Esophagus (tissue), 2 donors: ENCODE data around the gene SLFN12L. TPM values are rescaled to one million over a fixed set of nuclear protein-coding genes. Genes with fewer than 3 reads are reported as not detected.

Experiments
- H3K27ac ChIP-seq, 2 donors: one replicate each; pipeline ENCODE4 v1.5.1; 2013; ENCODE audit warnings: low read depth in 2 of 2, mild to moderate bottlenecking in 2 of 2, inconsistent platforms in 1 of 2, low read length in 1 of 2, moderate library complexity in 1 of 2
- H3K27me3 ChIP-seq, 2 donors: one replicate each; pipeline ENCODE4 v1.6.1; 2013; ENCODE audit warnings: low read length in 2 of 2, control low read depth in 1 of 2, mild to moderate bottlenecking in 1 of 2; ENCODE audit not compliant: insufficient read depth in 2 of 2, control insufficient read depth in 1 of 2
- H3K36me3 ChIP-seq, 2 donors: one replicate each; pipeline ENCODE4 v1.6.1; 2013; ENCODE audit warnings: low read length in 1 of 2; ENCODE audit not compliant: control insufficient read depth in 2 of 2, insufficient read depth in 2 of 2
- H3K4me1 ChIP-seq, 2 donors: one replicate each; pipeline ENCODE4 v1.6.1; 2013; ENCODE audit warnings: low read length in 1 of 2; ENCODE audit not compliant: control insufficient read depth in 2 of 2, insufficient read depth in 2 of 2
- H3K4me3 ChIP-seq, 2 donors: one replicate each; pipeline ENCODE4 v1.5.1; 2013; ENCODE audit warnings: low read length in 2 of 2, mild to moderate bottlenecking in 2 of 2, low read depth in 1 of 2, moderate library complexity in 1 of 2
- H3K9me3 ChIP-seq, 2 donors: one replicate each; pipeline ENCODE4 v1.6.1; 2013; ENCODE audit warnings: mild to moderate bottlenecking in 2 of 2, low read depth in 1 of 2, low read length in 1 of 2, moderate library complexity in 1 of 2; ENCODE audit not compliant: control insufficient read depth in 2 of 2, insufficient read depth in 1 of 2
- WGBS, 2 donors: extraction: QIAGEN DNeasy Blood & Tissue Kit; methylation state at CpG; one replicate each; pipeline ENCODE4 v1.1.7; 2013; 5-methylcytosine and 5-hydroxymethylcytosine counted together
- polyA plus RNA-seq, 2 donors: library from polyadenylated mRNA; stranded (reverse); fragments of 200-250 nt; gene quantifications; one replicate each; pipeline ENCODE4 v1.2.3, GENCODE V29; 2013
- donor health status: healthy with polysubstance abuse.
- donor health status: Bipolar disorder and iron deficiency.

Gene SLFN12L
- under 1 TPM; 0.25 to 0.55 TPM for polyA plus RNA-seq

DNA sequence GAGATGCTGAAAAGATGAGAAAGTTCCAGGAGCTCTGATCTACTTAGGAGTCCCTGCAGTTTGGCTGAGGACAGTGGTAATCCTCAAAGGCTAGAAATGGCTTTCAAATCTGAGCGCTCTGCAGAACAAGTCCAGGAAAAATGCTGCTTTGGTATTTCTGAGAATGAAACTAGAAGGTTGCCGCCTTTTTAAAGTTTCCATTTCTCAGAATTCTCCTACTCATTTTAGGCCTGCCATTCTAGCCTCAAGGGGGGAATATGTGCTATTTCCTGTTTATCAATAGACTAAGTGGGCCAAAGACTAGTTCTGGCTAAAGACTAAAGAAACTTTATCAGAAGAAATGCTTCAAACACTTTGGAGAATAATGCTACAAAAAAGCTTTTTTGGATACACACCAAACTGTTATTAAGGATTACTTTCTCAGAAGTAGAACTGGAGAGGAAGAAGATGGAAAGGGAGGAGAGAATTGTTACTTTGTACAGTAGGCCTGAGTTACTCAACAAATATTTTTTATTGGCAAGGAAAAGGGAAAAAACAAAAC lies at the start of gene SLFN12L:
TSS of gene SLFN12L (minus strand) at position 78 of the 541 bp plus-strand sequence. CDS start 15,314 bp downstream, outside the sequence.
- Histone ChIP-seq H3K36me3 (no peaks in the 10 kb centered on the region), H3K4me3 (peak within 1 kb of the TSS in 1 of 2 donors; percentile 13), H3K27ac (peak within 1 kb of the TSS; percentile 17 to 25), H3K9me3 (no peaks in the 10 kb centered on the region), H3K27me3 (no peaks in the 10 kb centered on the region), H3K4me1 (no peaks in the 10 kb centered on the region)
- WGBS, 2 donors, result 26 to 28% methylated on average over 2 of the region's 2 CpGs

DNA sequence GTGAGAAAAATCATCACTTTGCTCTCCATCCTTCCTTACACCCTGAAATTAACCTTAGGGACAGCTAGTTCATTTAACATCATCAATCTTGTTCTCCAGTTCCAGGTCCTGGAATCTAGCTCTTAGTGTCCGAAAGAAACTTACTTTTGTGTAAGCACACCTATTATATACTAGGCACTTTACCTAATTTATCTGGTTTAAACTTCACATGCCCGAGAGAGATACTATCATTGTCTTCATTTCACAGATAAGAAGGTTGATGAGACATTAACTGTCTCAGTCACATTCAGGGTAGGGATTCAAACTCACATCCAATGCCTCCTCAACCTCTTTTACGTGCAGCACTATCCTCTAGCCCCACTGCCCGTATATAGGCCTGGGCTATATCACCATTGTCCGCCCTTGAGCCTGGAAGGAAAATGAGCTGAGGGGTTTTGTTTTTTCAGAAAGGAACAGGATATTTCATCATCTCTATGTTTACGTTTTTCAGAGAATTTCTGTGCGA lies 49.1 kb upstream of the SLFN12L start:
- no peaks in the 10 kb centered on the region for H3K4me1 ChIP-seq
- H3K27ac ChIP-seq, result peak overlapping the region; percentile 86 to 96
- no peaks in the 10 kb centered on the region for H3K27me3 ChIP-seq
- no peaks in the 10 kb centered on the region for H3K36me3 ChIP-seq
- H3K9me3 ChIP-seq, result no peaks in the 10 kb centered on the region
- peak overlapping the region; percentile 72 to 92 for H3K4me3 ChIP-seq
- WGBS, 2 donors, result 31 to 32% methylated on average over 7 of the region's 7 CpGs

DNA sequence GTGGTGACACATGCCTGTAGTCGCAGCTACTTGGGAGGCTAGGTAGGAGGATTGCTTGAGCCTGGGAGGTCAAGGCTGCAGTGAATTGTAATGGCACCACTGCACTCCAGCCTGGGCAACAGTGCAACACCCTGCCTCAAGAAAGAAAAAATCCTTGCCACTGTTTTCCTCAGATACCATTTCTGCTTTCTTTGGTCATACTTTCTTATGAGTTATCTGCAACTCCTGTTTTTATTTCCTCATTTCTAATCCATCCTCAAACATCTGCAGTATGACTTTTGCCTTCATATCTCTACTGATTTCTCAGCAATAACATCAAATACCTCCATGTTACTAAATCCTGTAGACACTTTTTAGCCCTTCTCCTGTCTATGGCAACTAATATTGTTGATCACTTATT lies 46.6 kb upstream of the SLFN12L start:
- WGBS, 2 donors, result 76 to 83% methylated on average over 1 of the region's 1 CpG
- H3K27me3 ChIP-seq, result no peaks in the 10 kb centered on the region
- no peaks in the 10 kb centered on the region for H3K4me1 ChIP-seq
- H3K9me3 ChIP-seq, result no peaks in the 10 kb centered on the region
- no peak overlapping the region for H3K4me3 ChIP-seq
- H3K27ac ChIP-seq, result no peak overlapping the region
- no peaks in the 10 kb centered on the region for H3K36me3 ChIP-seq

DNA sequence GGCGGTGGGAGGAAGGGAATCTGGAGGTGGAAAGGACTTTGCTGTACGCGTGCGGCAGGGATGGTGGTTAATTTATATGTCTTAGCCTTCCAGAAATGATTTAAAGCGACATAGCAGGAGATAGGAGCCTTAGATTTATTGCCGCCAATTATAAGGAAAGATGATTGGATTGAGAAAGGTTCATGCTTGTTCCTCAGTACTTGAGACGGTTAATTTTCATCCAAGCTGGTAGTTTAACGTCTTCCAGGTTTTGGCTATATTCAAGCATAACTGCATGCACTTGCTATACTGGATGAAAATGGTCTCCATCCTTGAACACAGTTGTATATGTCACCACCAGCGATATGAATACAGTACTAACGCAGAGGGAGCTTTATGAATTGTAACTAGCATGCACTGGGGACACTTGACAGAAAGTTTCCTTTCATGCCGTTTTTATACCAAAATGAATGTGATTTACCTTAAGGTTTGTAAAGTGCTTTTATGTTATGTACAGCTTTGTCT lies 41.5 kb upstream of the SLFN12L start:
- H3K9me3 ChIP-seq, result no peaks in the 10 kb centered on the region
- peak overlapping the region; percentile 84 to 85 for H3K27ac ChIP-seq
- H3K36me3 ChIP-seq, result no peaks in the 10 kb centered on the region
- H3K4me3 ChIP-seq, result peak overlapping the region; percentile 71 to 76
- H3K27me3 ChIP-seq, result no peaks in the 10 kb centered on the region
- 3% methylated on average over 11 of the region's 11 CpGs for whole genome bisulfite sequencing, 2 donors
- H3K4me1 ChIP-seq, result no peaks in the 10 kb centered on the region

- Histone ChIP-seq H3K27ac (peak within 1 kb of the TSS; percentile 84 to 85), H3K9me3 (no peaks in the 10 kb centered on the region), H3K4me1 (no peaks in the 10 kb centered on the region), H3K27me3 (no peaks in the 10 kb centered on the region), H3K4me3 (peak within 1 kb of the TSS; percentile 71 to 76), H3K36me3 (no peaks in the 10 kb centered on the region)
- 1% methylated on average over 44 to 45 of the region's 45 CpGs for WGBS, 2 donors
These were observed 40.9 kb upstream of the SLFN12L start, which contains the start of gene PEX12 for GRCh38 chr17:35578197-35578928. Gene PEX12 (minus strand): TSS chr17:35578571. CDS start chr17:35578021, 550 bp downstream.

- Histone ChIP-seq H3K4me1 (no peaks in the 10 kb centered on the region), H3K27me3 (no peaks in the 10 kb centered on the region), H3K36me3 (no peaks in the 10 kb centered on the region), H3K9me3 (no peaks in the 10 kb centered on the region), H3K4me3 (peak overlapping the region; percentile 71 to 76), H3K27ac (peak overlapping the region; percentile 84 to 85)
- 2% methylated on average over 8 of the region's 8 CpGs for WGBS, 2 donors
These were observed 40.3 kb upstream of the SLFN12L start for GRCh38 chr17:35577830-35578196.

DNA sequence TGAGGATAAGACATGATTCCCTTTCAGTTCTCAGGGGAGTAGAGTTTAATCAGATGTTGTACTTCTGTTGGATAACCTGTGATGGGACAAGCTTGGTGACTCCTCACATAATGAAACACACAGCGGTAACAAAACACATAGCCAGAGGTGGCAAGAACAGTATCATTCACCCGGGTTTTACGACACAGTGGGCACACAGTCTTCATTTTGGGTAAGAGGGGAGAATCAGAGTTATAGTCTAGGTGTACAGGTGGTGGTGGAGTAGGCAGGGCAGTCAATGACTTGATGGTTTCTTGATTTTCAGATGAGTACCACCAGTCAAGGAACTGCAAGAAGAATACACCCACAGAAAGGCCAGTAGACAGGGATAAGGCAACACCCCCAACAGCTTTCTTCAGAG lies 38.3 kb upstream of the SLFN12L start:
- Histone ChIP-seq H3K27ac (no peak overlapping the region), H3K4me1 (no peaks in the 10 kb centered on the region), H3K9me3 (no peaks in the 10 kb centered on the region), H3K36me3 (no peaks in the 10 kb centered on the region), H3K4me3 (no peak overlapping the region), H3K27me3 (no peaks in the 10 kb centered on the region)
- 86 to 89% methylated on average over 3 of the region's 3 CpGs for whole genome bisulfite sequencing, 2 donors

GRCh38 chr17:35569405-35569804 lies 31.9 kb upstream of the SLFN12L start:
- 68 to 86% methylated on average over 2 of the region's 2 CpGs for WGBS, 2 donors

GRCh38 chr17:35568561-35568960 lies 31.1 kb upstream of the SLFN12L start:
- Histone ChIP-seq H3K36me3 (no peaks in the 10 kb centered on the region), H3K27me3 (no peaks in the 10 kb centered on the region), H3K27ac (peak overlapping the region in 1 of 2 donors; percentile 85), H3K9me3 (no peaks in the 10 kb centered on the region), H3K4me3 (peak overlapping the region; percentile 68 to 92), H3K4me1 (peaks cover 0 to 4% of the 10 kb centered on the region in 2 donors)
- WGBS, 2 donors, result 20 to 27% methylated on average over 14 to 15 of the region's 15 CpGs

More at GRCh38 chr17:35569405-35569804, 31.9 kb upstream of the SLFN12L start:
- Histone ChIP-seq H3K27me3 (no peaks in the 10 kb centered on the region), H3K27ac (no peak overlapping the region), H3K36me3 (no peaks in the 10 kb centered on the region), H3K9me3 (no peaks in the 10 kb centered on the region), H3K4me1 (peaks cover 0 to 4% of the 10 kb centered on the region in 2 donors), H3K4me3 (peak overlapping the region in 1 of 2 donors; percentile 4)
